Measurements from ENCODE around the gene SERPINB2.

The SERPINB2 gene

GRCh38 chr18:63859781-63860475 is 27.6 kb upstream of the SERPINB2 start:
- TF ChIP-seq CTCF (IDR thresholded peaks at IDR 0.05; ENCODE audit: control insufficient read depth, insufficient read depth, low read depth, low read length, missing control alignments) = no peak
- no peak for DNase-seq (ENCODE audit: low read depth)
- H3K4me3 ChIP-seq (ENCODE audit: control insufficient read depth, low read depth, low read length) = no peak overlapping the region

GRCh38 chr18:63860531-63860930 is 27.0 kb upstream of the SERPINB2 start:
- H3K4me3 ChIP-seq (ENCODE audit: control insufficient read depth, low read depth, low read length) = no peak overlapping the region
- no peak for TF ChIP-seq CTCF (IDR thresholded peaks at IDR 0.05; ENCODE audit: control insufficient read depth, insufficient read depth, low read depth, low read length, missing control alignments)
- no peak for DNase-seq (ENCODE audit: low read depth)

GRCh38 chr18:63867368-63868125 is 20.0 kb upstream of the SERPINB2 start:
- H3K4me3 ChIP-seq (ENCODE audit: control insufficient read depth, low read depth, low read length) = no peak overlapping the region
- TF ChIP-seq CTCF (IDR thresholded peaks at IDR 0.05; ENCODE audit: control insufficient read depth, insufficient read depth, low read depth, low read length, missing control alignments) = no peak

GRCh38 chr18:63868546-63868945 is 19.0 kb upstream of the SERPINB2 start:
- no peak for DNase-seq (ENCODE audit: low read depth)
- H3K4me3 ChIP-seq (ENCODE audit: control insufficient read depth, low read depth, low read length) = no peak overlapping the region
- no peak for TF ChIP-seq CTCF (IDR thresholded peaks at IDR 0.05; ENCODE audit: control insufficient read depth, insufficient read depth, low read depth, low read length, missing control alignments)

More at GRCh38 chr18:63867368-63868125, 20.0 kb upstream of the SERPINB2 start:
- no peak for DNase-seq (ENCODE audit: low read depth)

GRCh38 chr18:63869374-63869773 is 18.1 kb upstream of the SERPINB2 start:
- DNase-seq (ENCODE audit: low read depth) = no peak
- no peak for TF ChIP-seq CTCF (IDR thresholded peaks at IDR 0.05; ENCODE audit: control insufficient read depth, insufficient read depth, low read depth, low read length, missing control alignments)
- no peak overlapping the region for H3K4me3 ChIP-seq (ENCODE audit: control insufficient read depth, low read depth, low read length)

GRCh38 chr18:63869851-63870250 is 17.7 kb upstream of the SERPINB2 start:
- no peak for TF ChIP-seq CTCF (IDR thresholded peaks at IDR 0.05; ENCODE audit: control insufficient read depth, insufficient read depth, low read depth, low read length, missing control alignments)
- H3K4me3 ChIP-seq (ENCODE audit: control insufficient read depth, low read depth, low read length) = no peak overlapping the region
- no peak for DNase-seq (ENCODE audit: low read depth)
